OCI-LY3 (cell line): ENCODE measurements around the gene TRDN.

ENCODE experiments used
- CTCF ChIP-seq: fragments of 200-600, 300-600 bp; sonication (generic); IDR thresholded peaks from 2 replicates; pipeline ENCODE4 v1.5.1; 2014; ENCODE audit warnings: antibody characterized with exemption, low read length, low read depth
- EZH2phosphoT487 ChIP-seq: fragments of 200-600 bp; shearing (Covaris generic); IDR thresholded peaks from 2 replicates; pipeline ENCODE4 v1.6.1; 2018; ENCODE audit warnings: antibody characterized with exemption, mixed run types, low read depth

- TF ChIP-seq CTCF = no peak
- no peak for TF ChIP-seq EZH2phosphoT487
Measured at GRCh38 chr6:123619156-123619555, 17.6 kb downstream of the TRDN start.
